WTC11 (cell line): Measurements from ENCODE around the gene BNC2. TPM values are rescaled to one million over a fixed set of nuclear protein-coding genes. Genes with fewer than 3 reads are reported as not detected.

Experiments used
- ATAC-seq: fragments of 200-7000 bp; cut with Tn5 transposase; 2 replicates; pipeline ENCODE4 v1.10.0; 2021; ENCODE audit warnings: mild to moderate bottlenecking, moderate library complexity
- CTCF ChIA-PET: fragments of 300-600 bp; sonication (Branson Sonifier 250); formaldehyde crosslinking; loops from one replicate; lab custom pipeline; 2021; ENCODE audit warnings: antibody characterized with exemption; lab: Charles Lee
- POLR2A ChIA-PET: fragments of 350-600 bp; sonication (Branson Sonifier 250); formaldehyde crosslinking; loops from one replicate; lab custom pipeline; 2021; ENCODE audit warnings: antibody characterized with exemption; lab: Charles Lee
- DNase-seq: peaks from one replicate; pipeline ENCODE4 v3.0.0; 2021; ENCODE audit warnings: low spot score
- H3K27ac Mint-ChIP-seq: 2 replicates; pipeline ENCODE4 v1.8.0; 2021; ENCODE audit warnings: mixed read lengths
- H3K27me3 Mint-ChIP-seq: 2 replicates; pipeline ENCODE4 v1.8.0; 2021; ENCODE audit warnings: low read depth, mild to moderate bottlenecking, moderate library complexity, mixed read lengths
- H3K36me3 Mint-ChIP-seq: 2 replicates; pipeline ENCODE4 v1.8.0; 2021; ENCODE audit warnings: mixed read lengths
- H3K4me1 Mint-ChIP-seq: 2 replicates; pipeline ENCODE4 v1.8.0; 2022; ENCODE audit warnings: mixed read lengths
- H3K4me3 Mint-ChIP-seq: 2 replicates; pipeline ENCODE4 v1.8.0; 2021; ENCODE audit warnings: mild to moderate bottlenecking, moderate library complexity, mixed read lengths
- H3K9me3 Mint-ChIP-seq: 2 replicates; pipeline ENCODE4 v1.8.0; 2021; ENCODE audit warnings: mixed read lengths
- ATF3 ChIP-seq: sonication (generic); formaldehyde crosslinking; conservative IDR thresholded peaks from 2 replicates; pipeline ENCODE4 v1.8.1; 2022; ENCODE audit warnings: mild to moderate bottlenecking, missing genetic modification reagents
- CREB1 ChIP-seq: sonication (generic); formaldehyde crosslinking; IDR thresholded peaks from 2 replicates; pipeline ENCODE4 v1.8.0; 2023; ENCODE audit warnings: mild to moderate bottlenecking, missing genetic modification reagents
- ELF4 ChIP-seq: sonication (generic); formaldehyde crosslinking; IDR thresholded peaks from 2 replicates; pipeline ENCODE4 v1.8.1; 2022; ENCODE audit warnings: low read depth, mild to moderate bottlenecking, moderate library complexity, missing genetic modification reagents
- EMX1 ChIP-seq: fragments of 250-450 bp; sonication (Bioruptor Pico); IDR thresholded peaks from 2 replicates; pipeline ENCODE4 v1.8.0; 2021; ENCODE audit warnings: mild to moderate bottlenecking
- ERG ChIP-seq: fragments of 250-450 bp; sonication (Bioruptor Pico); IDR thresholded peaks from 2 replicates; pipeline ENCODE4 v1.8.0; 2021; ENCODE audit warnings: mild to moderate bottlenecking
- ESRRA ChIP-seq: sonication (generic); formaldehyde crosslinking; IDR thresholded peaks from 2 replicates; pipeline ENCODE4 v1.8.1; 2022; ENCODE audit warnings: mild to moderate bottlenecking, missing genetic modification reagents, borderline replicate concordance
- GABPB1 ChIP-seq: sonication (generic); formaldehyde crosslinking; IDR thresholded peaks from 2 replicates; pipeline ENCODE4 v1.8.1; 2023; ENCODE audit warnings: mild to moderate bottlenecking, missing genetic modification reagents
- GTF2I ChIP-seq: fragments of 250-450 bp; sonication (Bioruptor Pico); conservative IDR thresholded peaks from 2 replicates; pipeline ENCODE4 v1.4.0; 2021; ENCODE audit warnings: mild to moderate bottlenecking
- HMGXB4 ChIP-seq: sonication (generic); formaldehyde crosslinking; IDR thresholded peaks from 2 replicates; pipeline ENCODE4 v1.8.1; 2023; ENCODE audit warnings: mild to moderate bottlenecking, moderate library complexity, missing genetic modification reagents
- IRF2 ChIP-seq: sonication (generic); formaldehyde crosslinking; IDR thresholded peaks from 2 replicates; pipeline ENCODE4 v1.8.0; 2022; ENCODE audit warnings: low read depth, missing genetic modification reagents, borderline replicate concordance
- MLX ChIP-seq: sonication (generic); formaldehyde crosslinking; IDR thresholded peaks from 2 replicates; pipeline ENCODE4 v1.8.1; 2023; ENCODE audit warnings: mild to moderate bottlenecking, missing genetic modification reagents, moderate library complexity
- NFATC4 ChIP-seq: fragments of 250-450 bp; sonication (Bioruptor Pico); IDR thresholded peaks from 2 replicates; pipeline ENCODE4 v1.9.0; 2021; ENCODE audit warnings: mild to moderate bottlenecking
- NFYB ChIP-seq: sonication (generic); formaldehyde crosslinking; conservative IDR thresholded peaks from 2 replicates; pipeline ENCODE4 v1.8.0; 2022; ENCODE audit warnings: low read depth, missing genetic modification reagents
- OVOL2 ChIP-seq: fragments of 250-450 bp; sonication (Bioruptor Pico); IDR thresholded peaks from 2 replicates; pipeline ENCODE4 v1.9.0; 2021; ENCODE audit warnings: mild to moderate bottlenecking, borderline replicate concordance
- RORB ChIP-seq: fragments of 250-450 bp; sonication (Bioruptor Pico); IDR thresholded peaks from 2 replicates; pipeline ENCODE4 v1.9.0; 2021; ENCODE audit warnings: mild to moderate bottlenecking
- SMAD4 ChIP-seq: sonication (generic); formaldehyde crosslinking; IDR thresholded peaks from 2 replicates; pipeline ENCODE4 v1.8.0; 2022; ENCODE audit warnings: mild to moderate bottlenecking, missing genetic modification reagents
- TEAD4 ChIP-seq: sonication (generic); formaldehyde crosslinking; IDR thresholded peaks from 2 replicates; pipeline ENCODE4 v1.8.0; 2022; ENCODE audit warnings: mild to moderate bottlenecking, missing genetic modification reagents
- ZBTB21 ChIP-seq: sonication (generic); formaldehyde crosslinking; IDR thresholded peaks from 2 replicates; pipeline ENCODE4 v1.8.1; 2023; ENCODE audit warnings: mild to moderate bottlenecking, missing genetic modification reagents, borderline replicate concordance
- ZNF532 ChIP-seq: fragments of 250-450 bp; sonication (Bioruptor Pico); IDR thresholded peaks from 2 replicates; pipeline ENCODE4 v1.9.0; 2021; ENCODE audit warnings: mild to moderate bottlenecking, borderline replicate concordance
- total RNA-seq: library from RNA; stranded (reverse); gene quantifications from 3 replicates; pipeline ENCODE4 v1.2.3, GENCODE V29; 2021
- TF ChIP-seq, protein P1 (sequence below): sonication (generic); formaldehyde crosslinking; IDR thresholded peaks from 2 replicates; pipeline ENCODE4 v1.8.0; 2022; ENCODE audit warnings: mild to moderate bottlenecking, missing genetic modification reagents
- TF ChIP-seq, protein P2 (sequence below): sonication (generic); formaldehyde crosslinking; IDR thresholded peaks from 2 replicates; pipeline ENCODE4 v1.8.0; 2023; ENCODE audit warnings: missing genetic modification reagents

Gene BNC2
- total RNA-seq, 1 experiment from 2014 or later = 33.3 TPM

DNA sequence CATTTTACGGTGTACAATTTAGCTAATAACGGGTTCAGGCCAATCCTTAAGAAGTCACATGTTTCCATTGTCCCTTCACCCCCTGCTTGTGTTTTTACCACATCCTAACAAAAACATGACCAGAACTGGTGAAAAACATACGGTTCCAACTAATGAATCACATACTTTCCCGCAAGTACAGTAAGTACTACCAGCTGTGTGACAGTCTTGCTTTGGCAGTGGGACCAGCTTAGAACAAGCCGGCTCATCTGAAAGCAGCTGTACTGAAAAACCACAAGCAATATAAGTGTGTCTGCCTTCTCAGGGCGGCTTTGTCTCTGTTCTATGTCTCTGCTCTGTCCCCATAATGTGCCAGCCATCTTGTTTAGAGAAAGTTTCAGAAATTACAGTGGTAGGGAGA is 242.5 kb downstream of the BNC2 start (continued):
- TF ChIP-seq ZNF532 (CRISPR knock-in tag) (no peak), IRF2 (CRISPR knock-in tag) (no peak), GABPB1 (CRISPR knock-in tag) (no peak), ELF4 (CRISPR knock-in tag) (no peak), EMX1 (no peak), HMGXB4 (CRISPR knock-in tag) (no peak), ATF3 (CRISPR knock-in tag) (no peak), TEAD4 (CRISPR knock-in tag) (no peak), RORB (no peak), GTF2I (CRISPR knock-in tag) (no peak), NFATC4 (CRISPR knock-in tag) (no peak), SMAD4 (no peak), ESRRA (CRISPR knock-in tag) (no peak)
- TF ChIP-seq, protein P1, sequence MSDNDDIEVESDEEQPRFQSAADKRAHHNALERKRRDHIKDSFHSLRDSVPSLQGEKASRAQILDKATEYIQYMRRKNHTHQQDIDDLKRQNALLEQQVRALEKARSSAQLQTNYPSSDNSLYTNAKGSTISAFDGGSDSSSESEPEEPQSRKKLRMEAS (CRISPR knock-in tag) = no peak
- TF ChIP-seq, protein P2, sequence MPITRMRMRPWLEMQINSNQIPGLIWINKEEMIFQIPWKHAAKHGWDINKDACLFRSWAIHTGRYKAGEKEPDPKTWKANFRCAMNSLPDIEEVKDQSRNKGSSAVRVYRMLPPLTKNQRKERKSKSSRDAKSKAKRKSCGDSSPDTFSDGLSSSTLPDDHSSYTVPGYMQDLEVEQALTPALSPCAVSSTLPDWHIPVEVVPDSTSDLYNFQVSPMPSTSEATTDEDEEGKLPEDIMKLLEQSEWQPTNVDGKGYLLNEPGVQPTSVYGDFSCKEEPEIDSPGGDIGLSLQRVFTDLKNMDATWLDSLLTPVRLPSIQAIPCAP (CRISPR knock-in tag) = no peak

DNA sequence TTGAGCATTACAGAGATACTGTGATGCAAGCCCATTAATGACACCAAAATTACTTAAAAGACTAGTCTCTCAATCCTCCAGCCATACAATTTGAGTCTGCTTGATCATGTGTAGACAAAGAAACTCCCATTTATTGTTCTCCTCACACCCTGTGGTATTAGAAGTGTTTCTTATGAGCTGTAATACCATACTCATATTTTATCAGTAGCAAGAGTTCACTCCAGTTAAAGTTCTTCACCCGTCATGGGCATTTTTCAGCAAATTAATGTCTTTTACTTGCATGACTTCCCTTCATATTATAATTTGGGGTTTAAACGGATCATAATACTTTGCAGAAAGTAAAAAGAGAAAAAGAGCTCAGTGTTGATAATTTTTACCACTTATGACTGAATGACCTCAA is 242.9 kb downstream of the BNC2 start:
- H3K27ac Mint-ChIP-seq = peak overlapping the region; percentile 29; the same call in 1 of the 2 replicates
- TF ChIP-seq ZNF532 (CRISPR knock-in tag) (no peak), HMGXB4 (CRISPR knock-in tag) (no peak), OVOL2 (CRISPR knock-in tag) (no peak), ERG (CRISPR knock-in tag) (no peak), ZBTB21 (no peak), GTF2I (CRISPR knock-in tag) (no peak), MLX (no peak), EMX1 (no peak), CREB1 (no peak), ESRRA (CRISPR knock-in tag) (no peak), NFYB (CRISPR knock-in tag) (no peak)

More for the DNA sequence above, 242.9 kb downstream of the BNC2 start:
- peaks cover 61% of the 10 kb centered on the region for H3K4me1 Mint-ChIP-seq
- ChIA-PET POLR2A (no interaction called here), CTCF (no interaction called here)
- no peak for DNase-seq
- H3K9me3 Mint-ChIP-seq = no peaks in the 10 kb centered on the region
- no peaks in the 10 kb centered on the region for H3K36me3 Mint-ChIP-seq
- ATAC-seq = no peak
- no peaks in the 10 kb centered on the region for H3K27me3 Mint-ChIP-seq
- no peak overlapping the region for H3K4me3 Mint-ChIP-seq
